ENCODE results near the gene MTHFS.

MTHFS gene

GRCh38 chr15:79811406-79812405, 85.1 kb downstream of the MTHFS start:
- DNase-seq: no peak

DNA sequence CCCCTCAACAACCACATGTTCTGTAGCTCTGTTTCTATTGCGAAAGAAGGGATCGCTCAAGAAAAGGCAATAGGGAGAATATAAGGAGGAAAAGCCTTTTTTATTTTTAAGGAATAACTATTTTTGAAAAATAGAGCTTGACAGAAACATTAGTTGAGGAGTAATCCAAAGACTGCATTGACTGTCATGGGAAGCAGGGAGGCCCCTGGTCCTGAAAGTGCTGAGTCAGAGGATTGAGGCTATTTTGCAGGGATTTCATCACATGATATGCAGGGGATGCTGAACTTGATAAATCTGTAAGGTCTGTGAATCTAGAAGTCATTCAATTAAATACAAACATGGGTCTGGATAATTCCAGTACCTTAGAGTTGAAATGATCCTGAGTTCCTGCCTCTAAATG, 92.0 kb downstream of the MTHFS start:
- DNase-seq: no peak

GRCh38 chr15:79798311-79798710, 98.5 kb downstream of the MTHFS start:
- DNase-seq: no peak

Measured in NCI-H2107 (cell line).